ENCODE data around the gene SLC17A9. TPM values are rescaled to one million over a fixed set of nuclear protein-coding genes. Genes with fewer than 3 reads are reported as not detected.
A peak's percentile ranks its signal among the peaks of the same experiment; 100 is the strongest.

SLC17A9 gene
- total and polyA plus RNA-seq, 11 donors = 0.16 to 6.6 (median 0.85) TPM

- TF ChIP-seq CTCF (IDR thresholded peaks at IDR 0.05) (no peak), POLR2A (IDR thresholded peaks at IDR 0.05) (no peak)
- intact Hi-C loops (cut with DNase I) = no loop called here
- DNase-seq (no peak), ATAC-seq (no peak)
- WGBS, 4 donors = 67 to 71% (median 69%) methylated on average over 11 of the region's 11 CpGs
- Histone ChIP-seq H3K27me3 (peaks cover 0 to 54% (median 5%) of the 10 kb centered on the region in 9 donors), H3K4me3 (peak overlapping the region in 1 of 12 donors; percentile 38), H3K4me1 (peaks cover 0 to 4% (median 0%) of the 10 kb centered on the region in 12 donors), H3K9me3 (no peaks in the 10 kb centered on the region), H3K36me3 (no peaks in the 10 kb centered on the region), H3K27ac (no peak overlapping the region)
These were observed 36.7 kb downstream of the SLC17A9 start for GRCh38 chr20:62989201-62989601.

DNA sequence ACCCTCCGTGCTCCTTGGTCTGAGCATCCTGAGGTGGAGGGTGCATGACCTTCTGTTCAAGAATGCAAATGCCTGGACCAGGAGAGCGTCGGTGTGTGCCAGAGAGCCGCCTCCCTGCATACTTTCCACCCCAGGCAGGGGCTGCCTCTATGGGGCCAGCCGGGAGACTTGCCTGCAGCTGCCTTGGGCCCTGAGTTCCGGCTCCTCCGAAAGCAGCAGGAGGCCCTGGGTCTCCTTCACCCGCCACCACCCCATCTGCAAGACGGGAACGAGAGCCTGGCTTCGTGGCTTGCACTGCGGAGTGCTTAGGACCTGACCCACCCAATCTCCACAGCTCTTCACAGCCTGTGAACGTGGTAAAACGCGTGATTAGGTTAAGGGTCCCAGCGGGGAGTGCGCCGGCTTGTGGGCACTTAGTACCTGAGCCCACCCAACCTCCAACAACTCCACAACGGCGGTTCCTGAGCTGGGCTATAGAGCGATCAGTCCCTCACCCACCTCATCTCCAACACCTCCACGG, 37.9 kb downstream of the SLC17A9 start:
- H3K27me3 ChIP-seq = peaks cover 0 to 57% (median 5%) of the 10 kb centered on the region in 9 donors
- H3K9me3 ChIP-seq = no peaks in the 10 kb centered on the region
- whole genome bisulfite sequencing, 4 donors = 70 to 79% (median 72%) methylated on average over 22 of the region's 22 CpGs
- H3K36me3 ChIP-seq = no peaks in the 10 kb centered on the region
- ATAC-seq (no peak), DNase-seq (no peak)
- intact Hi-C loops (cut with DNase I) = loop anchor here in 1 of 10 donors (10.0 kb wide), 1 partner anchor 326 kb away; no protein-coding TSS in a partner anchor
- no peak overlapping the region for H3K4me3 ChIP-seq
- peaks cover 0 to 4% (median 0%) of the 10 kb centered on the region in 12 donors for H3K4me1 ChIP-seq
- H3K27ac ChIP-seq = no peak overlapping the region
- TF ChIP-seq CTCF (IDR thresholded peaks at IDR 0.05) (no peak), POLR2A (IDR thresholded peaks at IDR 0.05) (no peak)

DNA sequence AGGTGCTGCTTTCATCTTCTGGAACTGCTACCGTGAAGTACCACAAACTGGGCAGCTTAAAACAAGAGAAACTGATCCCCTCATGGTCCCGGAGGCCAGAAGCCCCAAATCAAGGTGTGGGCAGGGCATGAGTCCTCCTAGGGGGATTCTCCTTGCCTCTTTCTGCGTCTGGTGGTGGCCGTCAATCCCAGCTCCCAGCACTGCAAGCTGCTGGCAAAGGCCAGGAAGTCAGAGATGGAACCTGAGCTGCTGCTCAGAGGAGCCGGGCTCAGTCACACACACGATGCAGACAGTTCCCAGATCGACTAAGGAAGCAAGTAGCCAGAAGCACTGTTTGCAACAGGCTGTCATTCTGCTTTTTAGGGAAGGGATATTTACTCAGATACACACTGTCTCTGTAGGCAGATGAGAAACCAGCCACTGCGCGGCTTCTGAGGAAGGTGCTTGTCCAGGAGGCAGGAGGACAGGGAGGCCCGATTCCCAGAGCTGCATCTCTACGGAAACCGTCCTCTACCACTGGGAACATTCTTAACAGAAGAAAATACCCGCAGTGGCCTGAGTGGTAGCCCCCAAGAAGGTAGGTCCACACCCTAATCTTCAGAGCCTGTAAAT, 38.8 kb downstream of the SLC17A9 start:
- no peak for ATAC-seq

DNA sequence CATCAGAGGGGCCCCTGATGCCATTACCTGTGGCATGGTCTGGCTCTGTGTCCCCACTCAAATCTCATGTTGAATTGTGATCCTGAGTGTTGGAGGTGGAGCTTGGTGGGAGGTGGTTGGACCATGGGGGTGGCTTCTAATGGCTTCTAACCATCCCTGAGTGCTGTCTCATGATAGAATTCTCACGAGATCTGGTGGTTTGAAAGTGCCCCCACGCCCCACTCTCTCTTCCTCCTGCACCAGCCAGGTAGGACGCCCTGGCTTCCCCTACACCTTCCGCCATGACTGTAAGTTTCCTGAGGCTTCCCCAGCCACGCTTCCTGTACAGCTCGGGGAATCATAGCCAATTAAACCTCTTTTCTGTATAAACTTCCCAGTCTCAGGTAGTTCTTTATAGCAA, 39.4 kb downstream of the SLC17A9 start:
- DNase-seq (no peak), ATAC-seq (no peak)
- 68 to 82% (median 76%) methylated on average over 6 of the region's 6 CpGs for WGBS, 4 donors
- intact Hi-C loops (cut with DNase I) = loop anchor here in 1 of 10 donors (10.0 kb wide), 1 partner anchor 327 kb away; no protein-coding TSS in a partner anchor
- Histone ChIP-seq H3K9me3 (no peaks in the 10 kb centered on the region), H3K27me3 (peaks cover 0 to 63% (median 6%) of the 10 kb centered on the region in 9 donors), H3K36me3 (no peaks in the 10 kb centered on the region), H3K4me3 (no peak overlapping the region), H3K27ac (no peak overlapping the region), H3K4me1 (peaks cover 0 to 2% (median 0%) of the 10 kb centered on the region in 12 donors)
- no peak for TF ChIP-seq CTCF (IDR thresholded peaks at IDR 0.05)
- TF ChIP-seq POLR2A (IDR thresholded peaks at IDR 0.05) = no peak

More for the DNA sequence above, 38.8 kb downstream of the SLC17A9 start:
- Histone ChIP-seq H3K27me3 (peaks cover 0 to 60% (median 5%) of the 10 kb centered on the region in 9 donors), H3K36me3 (no peaks in the 10 kb centered on the region), H3K9me3 (no peaks in the 10 kb centered on the region), H3K27ac (no peak overlapping the region), H3K4me1 (peaks cover 0 to 4% (median 0%) of the 10 kb centered on the region in 12 donors), H3K4me3 (no peak overlapping the region)
- DNase-seq = no peak
- intact Hi-C loops (cut with DNase I) = loop anchor here in 1 of 10 donors (10.0 kb wide), 1 partner anchor 327 kb away; no protein-coding TSS in a partner anchor
- TF ChIP-seq POLR2A (IDR thresholded peaks at IDR 0.05) = no peak
- WGBS, 4 donors = 68 to 92% (median 71%) methylated on average over 6 to 13 of the region's 13 CpGs

Data from heart left ventricle (tissue), 16 donors.